Measurements from ENCODE around the gene LDLRAD4. TPM values are rescaled to one million over a fixed set of nuclear protein-coding genes. Genes with fewer than 3 reads are reported as not detected.

The LDLRAD4 gene
- total RNA-seq, 1 donor from 2014 or later, result 20.4 TPM

DNA sequence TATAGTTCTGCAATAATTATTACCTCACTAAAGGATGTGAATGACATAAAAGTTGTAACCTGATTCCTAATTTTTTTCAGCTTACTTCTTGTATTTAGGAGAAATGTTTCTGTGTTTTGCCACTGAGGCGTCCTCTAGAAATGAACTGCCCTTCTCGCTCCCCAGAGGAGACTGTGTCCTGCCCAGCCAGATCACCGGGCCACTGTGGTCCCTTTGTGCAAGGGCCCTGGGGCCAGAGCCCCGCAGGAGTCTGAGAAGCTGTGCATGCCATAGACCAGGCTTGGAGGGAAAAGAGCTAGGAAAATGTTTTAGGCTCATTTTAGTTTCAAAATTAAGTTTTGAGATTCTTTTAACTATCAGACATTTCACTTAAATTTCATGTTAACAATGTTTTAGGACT, 31.1 kb upstream of the LDLRAD4 start:
- Mint-ChIP-seq H3K4me3 (ENCODE audit: unreplicated experiment) (no peak overlapping the region), H3K9me3 (ENCODE audit: unreplicated experiment) (no peaks in the 10 kb centered on the region), H3K4me1 (ENCODE audit: unreplicated experiment) (peaks cover 9% of the 10 kb centered on the region), H3K27ac (ENCODE audit: unreplicated experiment) (no peak overlapping the region), H3K27me3 (ENCODE audit: unreplicated experiment) (peaks cover 13% of the 10 kb centered on the region), H3K36me3 (ENCODE audit: unreplicated experiment) (no peaks in the 10 kb centered on the region)
- no peak for DNase-seq (ENCODE audit: extremely low spot score, unreplicated experiment)
- no peak for TF ChIP-seq CTCF (IDR thresholded peaks at IDR 0.05)

GRCh38 chr18:13191031-13191430, 27.5 kb upstream of the LDLRAD4 start:
- no peak overlapping the region for H3K4me3 Mint-ChIP-seq (ENCODE audit: unreplicated experiment)
- H3K4me1 Mint-ChIP-seq (ENCODE audit: unreplicated experiment), result peaks cover 9% of the 10 kb centered on the region
- peaks cover 22% of the 10 kb centered on the region for H3K27me3 Mint-ChIP-seq (ENCODE audit: unreplicated experiment)
- H3K27ac Mint-ChIP-seq (ENCODE audit: unreplicated experiment), result no peak overlapping the region
- no peaks in the 10 kb centered on the region for H3K9me3 Mint-ChIP-seq (ENCODE audit: unreplicated experiment)
- no peak for DNase-seq (ENCODE audit: extremely low spot score, unreplicated experiment)
- H3K36me3 Mint-ChIP-seq (ENCODE audit: unreplicated experiment), result no peaks in the 10 kb centered on the region
- no peak for TF ChIP-seq CTCF (IDR thresholded peaks at IDR 0.05)

- peaks cover 9% of the 10 kb centered on the region for H3K4me1 Mint-ChIP-seq (ENCODE audit: unreplicated experiment)
- peaks cover 26% of the 10 kb centered on the region for H3K27me3 Mint-ChIP-seq (ENCODE audit: unreplicated experiment)
- no peak overlapping the region for H3K4me3 Mint-ChIP-seq (ENCODE audit: unreplicated experiment)
- no peak overlapping the region for H3K27ac Mint-ChIP-seq (ENCODE audit: unreplicated experiment)
- H3K9me3 Mint-ChIP-seq (ENCODE audit: unreplicated experiment), result no peaks in the 10 kb centered on the region
- DNase-seq (ENCODE audit: extremely low spot score, unreplicated experiment), result no peak
- no peak for TF ChIP-seq CTCF (IDR thresholded peaks at IDR 0.05)
- no peaks in the 10 kb centered on the region for H3K36me3 Mint-ChIP-seq (ENCODE audit: unreplicated experiment)
These were observed 26.8 kb upstream of the LDLRAD4 start for GRCh38 chr18:13191779-13192178.

DNA sequence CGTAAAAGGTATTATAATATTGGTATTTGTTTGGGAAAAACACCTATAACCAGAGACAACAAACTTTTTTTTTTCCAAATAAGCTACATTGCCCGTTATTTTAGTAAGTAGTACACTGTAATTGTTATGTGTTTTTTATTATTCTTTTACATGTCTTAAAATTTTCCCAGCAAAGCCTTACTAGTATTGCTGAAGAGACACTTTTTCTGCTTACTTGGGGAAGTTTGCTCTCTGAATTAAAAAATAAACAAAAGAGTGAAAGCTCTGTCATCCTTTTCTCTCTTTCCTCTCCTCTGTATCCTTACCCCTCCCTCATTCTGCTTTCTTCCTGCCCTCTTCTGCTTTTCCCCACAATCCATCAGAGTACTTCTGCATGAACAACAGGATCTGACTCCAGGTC, 25.6 kb upstream of the LDLRAD4 start:
- Mint-ChIP-seq H3K36me3 (ENCODE audit: unreplicated experiment) (no peaks in the 10 kb centered on the region), H3K27me3 (ENCODE audit: unreplicated experiment) (peaks cover 26% of the 10 kb centered on the region), H3K27ac (ENCODE audit: unreplicated experiment) (no peak overlapping the region), H3K4me3 (ENCODE audit: unreplicated experiment) (no peak overlapping the region), H3K4me1 (ENCODE audit: unreplicated experiment) (peaks cover 9% of the 10 kb centered on the region), H3K9me3 (ENCODE audit: unreplicated experiment) (peaks cover under 1% of the 10 kb centered on the region)
- no peak for DNase-seq (ENCODE audit: extremely low spot score, unreplicated experiment)
- TF ChIP-seq CTCF (IDR thresholded peaks at IDR 0.05), result no peak

GRCh38 chr18:13194239-13194638, 24.3 kb upstream of the LDLRAD4 start:
- no peak for DNase-seq (ENCODE audit: extremely low spot score, unreplicated experiment)
- no peak for TF ChIP-seq CTCF (IDR thresholded peaks at IDR 0.05)
- H3K9me3 Mint-ChIP-seq (ENCODE audit: unreplicated experiment), result peaks cover 7% of the 10 kb centered on the region
- H3K27ac Mint-ChIP-seq (ENCODE audit: unreplicated experiment), result no peak overlapping the region
- H3K36me3 Mint-ChIP-seq (ENCODE audit: unreplicated experiment), result no peaks in the 10 kb centered on the region
- H3K27me3 Mint-ChIP-seq (ENCODE audit: unreplicated experiment), result peaks cover 27% of the 10 kb centered on the region
- H3K4me1 Mint-ChIP-seq (ENCODE audit: unreplicated experiment), result peaks cover 9% of the 10 kb centered on the region
- no peak overlapping the region for H3K4me3 Mint-ChIP-seq (ENCODE audit: unreplicated experiment)
